ENCODE results near the gene SDCCAG8.

DNA sequence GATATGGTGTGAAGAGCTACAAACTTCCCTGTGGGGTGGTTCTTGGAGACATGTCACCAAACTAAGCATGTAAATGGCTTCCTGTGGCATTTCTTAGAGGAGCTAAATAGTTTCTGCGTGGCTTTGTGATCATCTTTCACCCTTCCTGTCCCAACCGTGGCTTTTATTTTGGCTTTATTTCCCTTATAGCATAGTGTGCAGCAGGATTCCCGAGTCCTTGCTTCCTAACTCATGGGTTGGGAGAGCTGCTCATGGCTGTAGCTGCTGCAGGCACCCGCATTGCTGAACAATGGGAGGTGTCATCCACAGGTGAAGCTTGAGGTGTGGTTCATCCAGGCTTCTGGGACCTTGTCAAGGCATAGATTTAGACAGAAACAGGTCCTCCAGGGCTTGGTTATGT is 192.0 kb downstream of the SDCCAG8 start:
- TF ChIP-seq, protein P1, sequence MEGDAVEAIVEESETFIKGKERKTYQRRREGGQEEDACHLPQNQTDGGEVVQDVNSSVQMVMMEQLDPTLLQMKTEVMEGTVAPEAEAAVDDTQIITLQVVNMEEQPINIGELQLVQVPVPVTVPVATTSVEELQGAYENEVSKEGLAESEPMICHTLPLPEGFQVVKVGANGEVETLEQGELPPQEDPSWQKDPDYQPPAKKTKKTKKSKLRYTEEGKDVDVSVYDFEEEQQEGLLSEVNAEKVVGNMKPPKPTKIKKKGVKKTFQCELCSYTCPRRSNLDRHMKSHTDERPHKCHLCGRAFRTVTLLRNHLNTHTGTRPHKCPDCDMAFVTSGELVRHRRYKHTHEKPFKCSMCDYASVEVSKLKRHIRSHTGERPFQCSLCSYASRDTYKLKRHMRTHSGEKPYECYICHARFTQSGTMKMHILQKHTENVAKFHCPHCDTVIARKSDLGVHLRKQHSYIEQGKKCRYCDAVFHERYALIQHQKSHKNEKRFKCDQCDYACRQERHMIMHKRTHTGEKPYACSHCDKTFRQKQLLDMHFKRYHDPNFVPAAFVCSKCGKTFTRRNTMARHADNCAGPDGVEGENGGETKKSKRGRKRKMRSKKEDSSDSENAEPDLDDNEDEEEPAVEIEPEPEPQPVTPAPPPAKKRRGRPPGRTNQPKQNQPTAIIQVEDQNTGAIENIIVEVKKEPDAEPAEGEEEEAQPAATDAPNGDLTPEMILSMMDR (IDR thresholded peaks at IDR 0.05; ENCODE audit: low read depth, low read length) = no peak
- TF ChIP-seq POLR2A (IDR thresholded peaks at IDR 0.05; ENCODE audit: extremely low read depth, insufficient read length) (no peak), MAX (IDR thresholded peaks at IDR 0.05; ENCODE audit: low read depth, low read length) (no peak)
